GF-D8 (cell line): Measurements from ENCODE around the gene HCK.
A peak's percentile ranks its signal among the peaks of the same experiment; 100 is the strongest.
"Not testable (repeated sequence)": the region's sequence is repeated elsewhere in the genome, so short reads cannot be mapped to it uniquely, and the experiment has no call there.

Experiments
- DNase-seq: peaks from one replicate; lab custom pipeline; 2025; lab: John Stamatoyannopoulos, UW

The HCK gene

DNA sequence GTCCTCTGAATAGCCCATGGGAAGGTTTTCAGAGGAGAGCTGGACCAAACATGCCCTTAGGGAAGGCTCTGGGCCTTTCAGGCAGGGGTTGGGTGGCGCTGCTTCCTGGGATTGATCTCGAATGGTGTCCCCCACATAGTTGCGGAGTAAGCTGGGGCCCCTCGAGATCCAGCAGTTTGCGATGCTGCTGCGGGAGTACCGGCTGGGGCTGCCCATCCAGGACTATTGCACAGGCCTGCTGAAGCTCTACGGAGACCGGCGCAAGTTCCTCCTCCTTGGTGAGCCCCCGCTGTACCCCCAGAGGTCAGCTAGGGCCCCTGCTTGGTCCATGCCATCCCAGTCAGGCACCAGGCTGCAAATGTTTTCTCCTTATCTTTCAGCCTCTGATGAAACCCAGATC is 22.5 kb upstream of the HCK start:
- DNase-seq: no peak

DNA sequence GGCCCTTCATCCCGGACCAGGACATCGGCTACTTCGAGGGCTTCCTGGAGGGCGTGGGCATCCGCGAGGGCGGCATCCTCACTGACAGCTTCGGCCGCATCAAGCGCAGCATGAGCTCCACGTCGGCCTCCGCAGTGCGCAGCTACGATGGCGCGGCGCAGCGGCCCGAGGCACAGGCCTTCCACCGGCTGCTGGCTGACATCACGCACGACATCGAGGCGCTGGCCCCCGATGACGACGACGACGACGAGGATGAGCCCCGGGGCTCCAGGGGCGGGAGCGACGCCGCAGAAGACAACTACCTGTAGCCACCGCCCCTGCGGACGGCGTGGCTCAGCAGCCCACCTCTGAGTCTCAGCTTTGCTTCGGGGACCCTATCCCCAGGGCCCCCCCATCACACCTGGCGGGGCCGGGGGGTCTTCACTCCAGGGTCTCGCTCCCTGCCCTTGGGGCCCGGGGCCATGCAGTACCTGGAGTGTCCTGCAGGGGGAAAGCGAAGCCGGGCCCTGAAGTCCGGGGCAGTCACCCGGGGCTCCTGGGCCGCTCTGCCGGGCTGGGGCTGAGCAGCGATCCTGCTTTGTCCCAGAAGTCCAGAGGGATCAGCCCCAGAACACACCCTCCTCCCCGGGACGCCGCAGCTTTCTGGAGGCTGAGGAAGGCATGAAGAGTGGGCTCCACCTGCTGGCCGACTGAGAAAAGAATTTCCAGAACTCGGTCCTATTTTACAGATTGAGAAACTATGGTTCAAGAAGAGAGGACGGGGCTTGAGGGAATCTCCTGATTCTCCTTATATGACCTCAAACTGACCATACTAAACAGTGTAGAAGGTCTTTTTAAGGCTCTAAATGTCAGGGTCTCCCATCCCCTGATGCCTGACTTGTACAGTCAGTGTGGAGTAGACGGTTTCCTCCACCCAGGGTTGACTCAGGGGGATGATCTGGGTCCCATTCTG is 20.8 kb upstream of the HCK start:
- DNase-seq: no peak

GRCh38 chr20:32033316-32033715 is 18.7 kb upstream of the HCK start:
- DNase-seq: no peak

- not testable (repeated sequence) for DNase-seq
Observed at GRCh38 chr20:32033721-32034120, 18.3 kb upstream of the HCK start.

- DNase-seq: peak; percentile 80
Observed at GRCh38 chr20:32034581-32035425, 17.2 kb upstream of the HCK start.

DNA sequence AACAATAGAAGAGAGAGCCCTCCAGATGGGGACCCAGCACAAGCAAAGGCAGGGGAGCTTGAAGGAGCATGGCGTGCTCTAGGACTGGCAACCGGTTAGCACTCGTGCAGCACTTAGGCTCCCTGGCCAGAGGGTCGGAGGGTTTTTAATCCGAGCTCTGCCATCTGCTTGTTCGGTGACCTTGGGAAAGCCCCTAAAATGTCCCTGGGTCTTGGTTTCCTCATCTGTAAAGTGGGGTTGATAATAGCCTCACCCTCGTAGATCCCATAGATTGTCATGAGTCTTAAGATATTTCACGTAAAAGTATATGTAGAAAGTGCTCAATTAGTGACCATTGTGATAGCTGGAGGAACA is 16.6 kb upstream of the HCK start:
- no peak for DNase-seq

DNA sequence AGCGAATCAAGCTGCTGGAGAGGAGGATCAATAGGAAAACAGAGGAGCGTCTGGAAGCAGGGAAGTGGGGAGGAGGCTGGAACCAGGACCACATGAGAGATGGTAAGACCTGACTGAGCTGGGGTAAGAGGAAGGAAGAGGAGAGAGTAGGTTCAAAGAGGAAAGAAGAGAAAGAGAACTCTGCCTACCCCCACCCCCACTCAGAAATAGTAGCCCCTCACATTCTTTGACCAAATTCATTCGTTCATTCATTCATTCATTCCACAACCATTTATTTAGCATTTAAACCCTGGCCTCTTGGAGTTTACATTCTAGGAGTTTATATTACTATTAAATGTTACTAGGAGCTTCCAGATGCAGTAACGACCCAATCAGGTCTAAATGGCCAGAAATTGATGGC is 15.8 kb upstream of the HCK start:
- DNase-seq: no peak

GRCh38 chr20:32036716-32037485 is 15.1 kb upstream of the HCK start:
- peak; percentile 34 for DNase-seq

GRCh38 chr20:32037929-32038328 is 14.1 kb upstream of the HCK start:
- peak; percentile 33 for DNase-seq

GRCh38 chr20:32040142-32040953 is 11.7 kb upstream of the HCK start:
- DNase-seq: peak; percentile 89

- DNase-seq: no peak
Observed at GRCh38 chr20:32045999-32046398, 6.0 kb upstream of the HCK start.

DNA sequence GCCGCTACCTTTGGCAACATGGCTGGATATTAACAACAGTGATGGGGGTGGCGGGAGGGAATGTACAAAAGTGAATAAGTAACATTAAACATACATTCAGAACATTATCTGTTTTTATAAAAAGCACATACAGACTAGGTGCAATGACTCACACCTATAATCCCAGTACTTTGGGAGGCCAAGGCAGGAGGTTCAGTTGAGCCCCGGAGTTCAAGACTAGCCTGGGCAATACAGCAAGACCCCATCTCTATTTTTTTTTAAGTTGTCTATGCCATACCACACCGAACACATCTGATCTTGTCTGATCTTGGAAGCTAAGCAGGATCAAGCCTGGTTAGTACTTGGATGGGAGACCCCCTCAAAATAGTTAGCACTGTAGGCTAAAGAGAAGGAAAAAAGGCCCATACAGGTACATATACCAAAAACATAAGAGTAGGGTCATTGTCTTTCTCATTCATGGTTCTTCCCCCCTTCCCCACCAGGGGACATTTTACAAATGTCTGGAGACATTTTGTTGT is 1.7 kb upstream of the HCK start:
- no peak for DNase-seq

DNA sequence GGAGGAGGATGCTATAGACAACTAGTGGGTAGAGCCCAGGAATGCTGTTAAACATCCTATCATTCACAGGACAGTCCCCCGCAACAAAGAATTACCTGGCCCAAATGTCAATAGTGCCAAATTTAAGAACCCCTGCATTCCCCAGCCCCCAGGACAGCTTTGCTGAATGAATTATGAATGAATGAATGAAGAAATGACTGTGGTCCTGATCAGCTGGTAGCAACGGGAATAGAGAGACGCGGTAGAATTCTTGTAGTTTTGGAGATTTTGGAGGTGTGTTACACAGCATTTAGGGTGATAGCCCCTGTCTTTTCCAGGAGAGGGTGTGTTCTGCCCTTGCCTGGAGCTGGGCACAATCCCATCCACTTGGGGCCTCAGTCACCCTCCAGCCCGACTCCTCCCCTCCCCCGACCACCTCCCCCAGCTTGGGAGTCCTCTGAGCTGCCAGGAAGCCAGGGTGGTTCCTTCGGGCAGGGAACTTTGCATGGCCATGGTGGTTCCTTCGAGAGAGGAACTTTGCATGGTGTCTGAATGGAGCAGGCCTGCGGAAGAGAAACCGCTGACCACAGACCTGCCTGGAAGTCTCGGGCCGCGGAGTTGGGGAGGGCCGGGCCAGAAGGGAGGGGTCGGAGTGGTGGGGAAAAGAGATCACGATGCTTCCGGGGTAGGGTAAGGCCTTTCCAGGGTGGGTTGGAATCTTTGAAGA is 1.0 kb upstream of the HCK start:
- peak; percentile 71 for DNase-seq

GRCh38 chr20:32051720-32052089 is 337 bp upstream of the HCK start:
- DNase-seq: no peak

GRCh38 chr20:32052778-32053362 is 828 bp downstream of the HCK start:
- no peak for DNase-seq

DNA sequence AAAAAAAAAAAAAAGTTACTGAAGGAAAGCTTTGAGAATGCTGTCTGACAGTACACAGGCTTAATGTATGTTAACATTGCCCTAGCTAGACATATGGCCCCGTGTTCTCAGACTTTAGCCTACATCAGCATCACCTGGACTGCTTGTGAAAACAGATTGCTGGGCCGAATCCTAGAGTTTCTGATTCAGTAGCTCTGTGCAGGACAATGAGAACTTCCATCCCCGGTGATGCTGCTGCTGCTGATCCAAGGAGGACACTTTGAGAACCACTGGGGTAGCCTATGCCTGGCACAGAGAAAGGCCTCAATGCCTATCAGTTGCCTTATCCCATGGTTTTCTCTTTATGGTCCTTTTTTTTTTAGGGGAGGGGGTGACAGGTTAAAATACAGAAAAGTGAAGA is 1.6 kb downstream of the HCK start:
- no peak for DNase-seq

- no peak for DNase-seq
Observed at GRCh38 chr20:32056708-32057483, 4.9 kb downstream of the HCK start.

- DNase-seq: no peak
Observed at GRCh38 chr20:32057656-32058184, 5.7 kb downstream of the HCK start.

- no peak for DNase-seq
Observed at GRCh38 chr20:32059189-32059588, 7.1 kb downstream of the HCK start.
